Sciatic nerve (tissue), 2 donors: ENCODE measurements around the gene TLE4. TPM values are rescaled to one million over a fixed set of nuclear protein-coding genes. Genes with fewer than 3 reads are reported as not detected.
A peak's percentile ranks its signal among the peaks of the same experiment; 100 is the strongest.
"Not testable (repeated sequence)": the region's sequence is repeated elsewhere in the genome, so short reads cannot be mapped to it uniquely, and the experiment has no call there.

ENCODE experiments used
- ATAC-seq: fragments of 200-7000 bp; cut with Tn5 transposase; one replicate; pipeline ENCODE4 v1.9.1; 2020; ENCODE audit warnings: mild to moderate bottlenecking, moderate library complexity
- DNase-seq: peaks from one replicate; pipeline ENCODE4 v3.0.0-alpha.2; 2020; ENCODE audit warnings: low spot score
- intact Hi-C: fragments of 100-400 bp; cut with DNase I; formaldehyde crosslinking; loops from one replicate; pipeline ENCODE4 v1.14.2; 2022
- total RNA-seq: library from RNA; stranded (reverse); fragmentation: NEBNext Ultra II Directional; extraction: Animal tissue kit (Norgen Biotek cat#: 25700); gene quantifications from one replicate; pipeline ENCODE4 v1.2.1, GENCODE V29; 2021
- donor health status: DM: no; HTN: no; CAD: no.
- donor health status: DM: no; HTN: no; CAD: no.

TLE4 gene
- total RNA-seq, 1 donor from 2014 or later, result 36.2 TPM

DNA sequence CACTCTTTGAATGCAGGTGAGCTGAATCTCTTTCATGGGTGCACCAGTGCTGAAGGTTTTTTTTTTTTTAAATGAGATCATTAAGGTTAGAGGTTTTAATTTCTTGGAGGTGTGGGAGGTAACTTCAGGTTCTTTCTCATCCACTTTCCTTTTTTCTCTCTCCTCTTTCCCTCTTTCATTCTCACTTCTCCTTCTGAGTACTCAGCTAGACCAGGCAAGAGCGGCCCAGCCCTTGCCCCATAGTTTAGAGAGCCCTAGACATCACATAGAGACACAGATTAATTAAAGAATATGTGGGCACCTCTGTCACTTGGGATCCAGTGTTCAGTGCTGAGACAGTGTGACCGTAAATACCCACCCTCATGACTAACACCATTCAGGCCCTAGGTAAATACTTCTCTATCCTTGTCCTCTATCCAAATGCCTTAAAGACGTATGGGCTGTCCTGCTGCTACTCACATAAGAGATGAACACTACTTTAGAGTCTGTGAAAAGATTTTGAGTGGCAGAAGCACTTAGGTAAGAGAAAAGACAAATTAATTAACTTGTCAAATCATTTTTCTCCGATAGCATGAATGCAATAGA, 174.1 kb downstream of the TLE4 start:
- DNase-seq, result no peak
- no peak for ATAC-seq
- intact Hi-C loops, result no loop called here

DNA sequence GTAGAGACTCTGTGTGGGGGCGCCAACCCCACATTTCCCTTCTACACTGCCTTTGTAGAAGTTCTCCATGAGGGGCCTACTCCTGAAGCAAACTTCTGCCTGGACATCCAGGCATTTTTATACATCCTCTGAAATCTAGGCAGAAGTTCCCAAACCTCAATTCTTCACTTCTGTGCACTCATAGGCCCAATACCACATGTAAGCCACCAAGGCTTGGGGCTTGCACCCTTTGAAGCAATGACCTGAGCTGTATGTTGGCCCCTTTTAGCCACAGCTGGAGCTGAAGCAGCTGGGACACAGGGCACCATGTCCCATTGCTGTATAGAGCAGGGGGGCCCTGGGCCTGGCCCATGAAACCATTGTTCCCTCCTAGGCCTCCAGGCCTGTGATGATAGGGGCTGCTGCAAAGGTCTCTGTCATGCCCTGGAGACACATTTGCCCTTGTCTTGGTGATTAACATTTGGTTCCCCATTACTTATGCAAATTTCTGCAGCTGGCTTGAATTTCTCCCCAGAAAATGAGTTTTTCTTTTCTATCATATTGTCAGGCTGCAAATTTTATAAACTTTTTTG, 180.2 kb downstream of the TLE4 start:
- DNase-seq, intact Hi-C loops, ATAC-seq: not testable (repeated sequence)

DNA sequence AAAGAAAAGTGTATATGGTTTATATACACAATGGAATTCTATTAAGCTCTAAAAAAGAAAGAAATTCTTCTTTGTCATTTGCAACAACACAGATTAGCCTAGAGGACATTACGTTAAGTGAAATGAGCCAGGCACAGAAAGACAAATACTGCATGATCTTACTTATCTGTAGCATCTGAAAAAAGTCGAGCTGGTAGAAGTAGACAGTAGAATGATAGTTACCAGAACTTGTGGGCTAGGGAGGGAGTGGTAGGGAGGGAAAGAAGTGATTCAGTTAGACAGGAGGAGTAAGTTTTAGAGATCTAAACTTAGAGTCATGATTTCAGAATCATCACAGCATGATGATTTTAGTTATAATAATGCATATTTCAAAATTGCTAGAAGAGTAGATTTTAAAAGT, 184.6 kb downstream of the TLE4 start:
- intact Hi-C loops, result no loop called here
- DNase-seq, result no peak
- no peak for ATAC-seq

- ATAC-seq (no peak), DNase-seq (no peak)
- intact Hi-C loops, result no loop called here
Observed at GRCh38 chr9:79757074-79757473, 185.3 kb downstream of the TLE4 start.

DNA sequence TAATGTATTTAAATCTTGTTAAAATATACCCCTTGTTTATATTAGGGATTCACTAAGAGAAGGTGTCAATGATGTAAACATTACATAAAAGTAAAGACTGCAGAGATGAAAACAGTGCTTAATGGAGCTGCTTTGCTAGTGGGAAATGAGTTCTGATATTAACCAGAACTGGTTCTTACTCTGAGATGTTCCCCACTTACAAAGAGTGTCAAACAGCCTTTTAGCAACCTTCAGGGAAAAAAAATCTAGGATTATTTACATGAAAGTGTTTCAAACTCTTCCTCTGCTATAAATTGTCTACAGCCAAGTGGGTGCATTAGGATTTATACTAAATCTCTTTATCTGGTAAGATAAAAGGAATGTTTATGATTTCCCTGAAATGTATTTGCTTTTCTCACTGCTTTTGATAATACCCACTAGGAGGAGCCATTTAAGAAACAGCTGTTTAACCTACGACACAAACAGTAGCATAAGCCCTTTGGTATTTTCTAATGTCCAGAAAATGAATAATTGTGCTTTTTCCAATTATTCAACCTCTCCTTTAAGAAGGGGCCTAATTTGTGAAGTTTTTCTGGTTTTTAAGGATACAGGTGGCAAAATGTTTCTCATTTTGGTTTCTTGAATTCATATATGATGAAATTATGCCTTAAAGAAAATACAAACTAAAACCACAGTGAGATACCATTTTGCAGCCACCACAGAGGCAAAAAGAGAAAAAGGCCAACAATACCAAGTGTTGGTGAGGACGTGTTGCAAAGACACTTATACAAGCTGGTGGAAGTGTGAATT, 186.3 kb downstream of the TLE4 start:
- DNase-seq (no peak), ATAC-seq (no peak)
- intact Hi-C loops, result no loop called here

GRCh38 chr9:79759460-79759859, 187.7 kb downstream of the TLE4 start:
- intact Hi-C loops, result no loop called here
- no peak for ATAC-seq

GRCh38 chr9:79762070-79762469, 190.3 kb downstream of the TLE4 start:
- intact Hi-C loops, result no loop called here
- ATAC-seq, result no peak
- DNase-seq, result no peak

More at GRCh38 chr9:79759460-79759859, 187.7 kb downstream of the TLE4 start:
- DNase-seq, result no peak

- DNase-seq (peak; percentile 62), ATAC-seq (no peak)
- intact Hi-C loops, result no loop called here
Observed at GRCh38 chr9:79763671-79764285, 192.0 kb downstream of the TLE4 start.

GRCh38 chr9:79764374-79764773, 192.6 kb downstream of the TLE4 start:
- no peak for DNase-seq
- intact Hi-C loops, result no loop called here
- ATAC-seq, result peak; percentile 94

- DNase-seq (no peak), ATAC-seq (no peak)
- intact Hi-C loops, result no loop called here
Observed at GRCh38 chr9:79765466-79765865, 193.7 kb downstream of the TLE4 start.

DNA sequence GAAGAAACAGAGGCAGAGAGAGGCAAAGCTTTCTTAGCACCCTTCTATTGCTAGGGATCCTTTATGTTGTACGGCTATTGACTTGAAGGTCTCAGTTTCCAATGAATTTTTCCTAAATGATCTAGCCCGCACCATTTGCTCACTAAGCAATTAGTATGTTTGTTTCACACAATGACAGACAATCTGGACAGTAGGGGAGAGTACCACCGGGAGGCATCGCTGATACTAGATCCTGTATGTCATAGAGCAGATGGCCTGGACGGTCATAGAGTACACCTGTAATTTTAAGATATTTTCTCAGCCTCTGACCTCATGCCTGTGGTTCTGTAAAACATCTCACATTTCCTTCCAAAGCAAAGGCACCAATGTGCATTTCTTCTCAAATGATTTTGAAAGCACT, 194.3 kb downstream of the TLE4 start:
- ATAC-seq, result no peak
- no peak for DNase-seq
- intact Hi-C loops, result no loop called here

- intact Hi-C loops, result no loop called here
- ATAC-seq (no peak), DNase-seq (no peak)
Observed at GRCh38 chr9:79768194-79768593, 196.4 kb downstream of the TLE4 start.

DNA sequence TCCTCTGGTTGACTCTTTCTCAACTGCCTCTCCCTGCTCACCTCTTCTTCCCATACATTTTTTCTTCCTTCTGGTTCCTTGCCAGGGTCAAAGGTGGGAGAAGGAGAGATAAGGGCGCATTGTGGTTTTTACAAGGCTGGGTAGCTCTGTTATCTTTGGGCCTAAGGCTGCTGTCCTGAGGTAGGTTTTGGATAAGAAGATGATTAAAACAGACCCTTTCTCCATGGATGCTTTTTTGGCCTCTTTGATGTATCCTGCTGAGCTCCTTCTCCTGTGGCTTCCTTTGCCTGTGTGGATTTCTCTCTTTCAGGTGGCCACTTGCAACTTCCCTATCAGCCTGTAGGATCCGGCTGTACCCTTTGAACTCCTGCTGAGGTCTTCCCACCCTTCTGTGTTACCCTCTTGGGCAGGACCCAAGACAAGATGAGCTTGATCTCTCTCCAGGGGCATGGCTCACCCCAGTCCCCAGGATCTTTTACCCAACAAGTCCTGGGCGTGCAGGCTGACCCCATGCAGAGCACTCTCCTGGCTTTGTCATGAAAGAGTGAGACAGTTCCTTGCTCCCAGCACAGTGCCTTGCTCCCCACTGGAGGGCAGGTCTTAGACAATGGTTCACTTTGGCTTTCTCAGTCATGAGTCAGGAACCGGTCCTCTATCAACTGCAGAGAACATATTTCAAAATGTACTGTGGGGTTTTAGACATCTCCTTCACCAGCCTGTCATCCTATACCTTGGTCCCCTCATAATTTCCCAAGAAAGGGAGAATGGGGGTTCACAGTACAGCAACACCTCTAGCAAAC, 197.9 kb downstream of the TLE4 start:
- ATAC-seq, result no peak
- intact Hi-C loops, result no loop called here
- DNase-seq, result no peak

GRCh38 chr9:79774356-79774755, 202.6 kb downstream of the TLE4 start:
- intact Hi-C loops, result no loop called here
- ATAC-seq (no peak), DNase-seq (no peak)
